HepG2 (cell line): ENCODE results near the gene ALPL. TPM values are rescaled to one million over a fixed set of nuclear protein-coding genes. Genes with fewer than 3 reads are reported as not detected.

Experiments
- AKAP8 ChIP-seq: sonication (generic); formaldehyde crosslinking; IDR thresholded peaks from 2 replicates; pipeline ENCODE4 v1.5.1; 2020; ENCODE audit warnings: mild to moderate bottlenecking, missing genetic modification reagents
- ARID3A ChIP-seq: IDR thresholded peaks from 2 replicates; pipeline ENCODE4 v1.6.1; 2012; ENCODE audit warnings: low read depth, low read length, improper control_type of control experiment
- CAMTA2 ChIP-seq: sonication (generic); formaldehyde crosslinking; IDR thresholded peaks from 2 replicates; pipeline ENCODE4 v1.4.0; 2020; ENCODE audit warnings: mild to moderate bottlenecking, missing genetic modification reagents, borderline replicate concordance
- CBFB ChIP-seq: sonication (generic); formaldehyde crosslinking; IDR thresholded peaks from 2 replicates; pipeline ENCODE4 v1.4.0; 2020; ENCODE audit warnings: missing genetic modification reagents
- CSRNP1 ChIP-seq: sonication (generic); formaldehyde crosslinking; IDR thresholded peaks from 2 replicates; pipeline ENCODE4 v1.8.1; 2023; ENCODE audit warnings: mild to moderate bottlenecking, missing genetic modification reagents
- CSRNP2 ChIP-seq: sonication (generic); formaldehyde crosslinking; conservative IDR thresholded peaks from 2 replicates; pipeline ENCODE4 v1.8.0; 2022; ENCODE audit warnings: low read depth, missing genetic modification reagents
- FOXK2 ChIP-seq: fragments of 450-650 bp; IDR thresholded peaks from 2 replicates; pipeline ENCODE4 v1.6.1; 2016
- HOMEZ ChIP-seq: IDR thresholded peaks from 2 replicates; pipeline ENCODE4 v1.6.1; 2016; ENCODE audit warnings: low read depth
- JUND ChIP-seq: sonication (generic); formaldehyde crosslinking; IDR thresholded peaks from 2 replicates; pipeline ENCODE4 v1.8.0; 2022; ENCODE audit warnings: mild to moderate bottlenecking, missing genetic modification reagents
- NFE2 ChIP-seq: sonication (generic); formaldehyde crosslinking; IDR thresholded peaks from 2 replicates; pipeline ENCODE4 v1.4.0; 2020; ENCODE audit warnings: missing genetic modification reagents
- NKX3-1 ChIP-seq: sonication (generic); formaldehyde crosslinking; IDR thresholded peaks from 2 replicates; pipeline ENCODE4 v1.5.0; 2020; ENCODE audit warnings: missing genetic modification reagents
- RXRB ChIP-seq: IDR thresholded peaks from 2 replicates; pipeline ENCODE4 v1.6.1; 2016; ENCODE audit warnings: borderline replicate concordance, missing genetic modification reagents, missing compliant biosample characterization
- ZBTB21 ChIP-seq: sonication (generic); formaldehyde crosslinking; IDR thresholded peaks from 2 replicates; pipeline ENCODE4 v1.4.0; 2020; ENCODE audit warnings: missing genetic modification reagents
- ZFP91 ChIP-seq: sonication (generic); formaldehyde crosslinking; IDR thresholded peaks from 2 replicates; pipeline ENCODE4 v1.9.0; 2022; ENCODE audit warnings: missing genetic modification reagents, mild to moderate bottlenecking, borderline replicate concordance
- ZKSCAN1 ChIP-seq: fragments of 150-350 bp; IDR thresholded peaks from 2 replicates; pipeline ENCODE4 v1.6.1; 2014; ENCODE audit warnings: low read length
- ZNF230 ChIP-seq: sonication (generic); formaldehyde crosslinking; IDR thresholded peaks from 2 replicates; pipeline ENCODE4 v1.4.0; 2020; ENCODE audit warnings: mild to moderate bottlenecking, missing genetic modification reagents
- ZNF331 ChIP-seq: sonication (generic); formaldehyde crosslinking; IDR thresholded peaks from 2 replicates; pipeline ENCODE4 v1.4.0; 2020; ENCODE audit warnings: missing genetic modification reagents
- ZNF431 ChIP-seq: sonication (generic); formaldehyde crosslinking; IDR thresholded peaks from 2 replicates; pipeline ENCODE4 v1.9.0; 2022; ENCODE audit warnings: missing genetic modification reagents, low read depth, mild to moderate bottlenecking, borderline replicate concordance
- ZNF496 ChIP-seq: sonication (generic); formaldehyde crosslinking; IDR thresholded peaks from 2 replicates; pipeline ENCODE4 v1.8.1; 2023; ENCODE audit warnings: mild to moderate bottlenecking, moderate library complexity, missing genetic modification reagents; ENCODE audit not compliant: insufficient replicate concordance
- ZNF562 ChIP-seq: sonication (generic); formaldehyde crosslinking; IDR thresholded peaks from 2 replicates; pipeline ENCODE4 v1.8.0; 2022; ENCODE audit warnings: missing genetic modification reagents, borderline replicate concordance
- ZNF616 ChIP-seq: sonication (generic); formaldehyde crosslinking; IDR thresholded peaks from 2 replicates; pipeline ENCODE4 v1.5.0; 2020; ENCODE audit warnings: low read depth, mild to moderate bottlenecking, missing genetic modification reagents
- ZNF672 ChIP-seq: sonication (generic); formaldehyde crosslinking; IDR thresholded peaks from 2 replicates; pipeline ENCODE4 v1.8.1; 2022; ENCODE audit warnings: missing genetic modification reagents
- ZNF816 ChIP-seq: sonication (generic); formaldehyde crosslinking; IDR thresholded peaks from 2 replicates; pipeline ENCODE4 v1.8.0; 2022; ENCODE audit warnings: missing genetic modification reagents, mild to moderate bottlenecking, borderline replicate concordance
- polyA plus RNA-seq, 8 experiments: library from polyadenylated mRNA; depleted of rRNA in 3 of 8; stranded (reverse) in 7 of 8; unstranded in 1 of 8; fragments of >200 nt; fragmentation: Illumina TruSeq in 4 of 8; extraction: Trizol in 4 of 8; gene quantifications; 2 replicates each; pipeline versions ENCODE4 v1.2.1 to v1.2.3, GENCODE V29; 2011 to 2016; ENCODE audit warnings: low read depth in 4 of 8, missing spikeins in 1 of 8, mixed read lengths in 1 of 8; ENCODE audit not compliant: insufficient read depth in 1 of 8
- total RNA-seq, 5 experiments: library from RNA; depleted of rRNA; stranded (reverse); fragments of >200 nt; fragmentation: Illumina TruSeq; extraction: Trizol; gene quantifications; 2 replicates each; pipeline ENCODE4 v1.2.3, GENCODE V29; 2016; ENCODE audit warnings: low read depth in 1 of 5

The ALPL gene
- total and polyA plus RNA-seq, 2 of the 13 experiments (the other 11 are each of a cell fraction or from before 2014, with no cell fraction given), result 0.12 TPM; not detected in 1

- no peak for TF ChIP-seq ZNF230 (CRISPR knock-in tag)
- TF ChIP-seq ZNF616 (CRISPR knock-in tag), result no peak
- TF ChIP-seq CAMTA2, result no peak
- 0 out of 2 replicates have a peak, but pooled peaks have one; percentile 24 for TF ChIP-seq CSRNP1 (CRISPR knock-in tag)
- no peak for TF ChIP-seq ZNF431
- TF ChIP-seq ZFP91, result peak; percentile 60
- TF ChIP-seq ZNF816 (CRISPR knock-in tag), result no peak
- 0 out of 2 replicates have a peak, but pooled peaks have one; percentile 41 for TF ChIP-seq NKX3-1 (CRISPR knock-in tag)
- TF ChIP-seq ZBTB21 (CRISPR knock-in tag), result no peak
- no peak for TF ChIP-seq AKAP8 (CRISPR knock-in tag)
- no peak for TF ChIP-seq CSRNP2 (CRISPR knock-in tag)
- TF ChIP-seq ZKSCAN1, result no peak
- 0 out of 2 replicates have a peak, but pooled peaks have one; percentile 65 for TF ChIP-seq CBFB (CRISPR knock-in tag)
- no peak; the same call in 1 of the 2 replicates for TF ChIP-seq JUND (CRISPR knock-in tag)
- TF ChIP-seq RXRB (CRISPR knock-in tag), result peak; percentile 80
- no peak for TF ChIP-seq NFE2
- TF ChIP-seq ZNF672 (CRISPR knock-in tag), result no peak
- peak; percentile 61; the same call in 1 of the 2 replicates for TF ChIP-seq HOMEZ
- TF ChIP-seq FOXK2, result no peak
- peak; percentile 74; the same call in 1 of the 2 replicates for TF ChIP-seq ZNF331 (CRISPR knock-in tag)
- no peak for TF ChIP-seq ZNF496
- no peak for TF ChIP-seq ZNF562 (CRISPR knock-in tag)
- TF ChIP-seq ARID3A, result peak; percentile 82
Observed at GRCh38 chr1:21623410-21623961, 114.3 kb downstream of the ALPL start (continued).
